Ascending aorta (tissue), 2 donors: ENCODE data around the gene SEMA5A. TPM values are rescaled to one million over a fixed set of nuclear protein-coding genes. Genes with fewer than 3 reads are reported as not detected.

Experiments
- DNase-seq, 2 donors: peaks; one replicate each; pipeline ENCODE4 v3.0.0-alpha.2; 2019; ENCODE audit warnings: low spot score in 2 of 2
- H3K27ac ChIP-seq, 2 donors: fragments of 200-600 bp; sonication (generic); one replicate each; pipeline ENCODE4 v1.5.1; 2016 to 2017; ENCODE audit warnings: mild to moderate bottlenecking in 1 of 2
- H3K27me3 ChIP-seq: fragments of 200-600 bp; sonication (generic); one replicate; pipeline ENCODE4 v1.5.1; 2017
- H3K36me3 ChIP-seq, 2 donors: fragments of 200-600 bp; sonication (generic); one replicate each; pipeline ENCODE4 v1.5.1; 2016
- H3K4me1 ChIP-seq, 2 donors: fragments of 200-600 bp; sonication (generic); one replicate each; pipeline ENCODE4 v1.5.1; 2016 to 2017; ENCODE audit warnings: mild to moderate bottlenecking in 1 of 2
- H3K4me3 ChIP-seq, 2 donors: fragments of 200-600 bp; sonication (generic); one replicate each; pipeline ENCODE4 v1.5.1; 2016 to 2017; ENCODE audit warnings: mild to moderate bottlenecking in 1 of 2
- H3K9me3 ChIP-seq, 2 donors: fragments of 200-600 bp; sonication (generic); one replicate each; pipeline ENCODE4 v1.5.1; 2016
- CTCF ChIP-seq, 3 experiments: fragments of 200-600 bp in 2 of 3; fragments of 450-650 bp in 1 of 3; sonication (generic) in 2 of 3; IDR thresholded peaks; one replicate each; pipeline ENCODE4 v1.5.1; 2016 to 2019; ENCODE audit warnings: antibody characterized with exemption in 3 of 3, mild to moderate bottlenecking in 1 of 3, moderate library complexity in 1 of 3
- intact Hi-C: fragments of 100-400 bp; cut with DNase I; formaldehyde crosslinking; loops from one replicate; pipeline ENCODE4 v1.15.1; 2023
- total RNA-seq: library from RNA; depleted of rRNA; stranded (reverse); fragments of >200 nt; gene quantifications from one replicate; pipeline ENCODE4 v1.1.0, GENCODE V29; 2016

The SEMA5A gene
- total RNA-seq, 1 donor from 2014 or later, result 18.4 TPM

- no peak for TF ChIP-seq CTCF (IDR thresholded peaks at IDR 0.05)
- Histone ChIP-seq H3K4me3 (no peak overlapping the region), H3K36me3 (no peaks in the 10 kb centered on the region), H3K9me3 (no peaks in the 10 kb centered on the region), H3K27me3 (no peaks in the 10 kb centered on the region), H3K4me1 (peaks cover 0 to 6% of the 10 kb centered on the region in 2 donors), H3K27ac (no peak overlapping the region)
- intact Hi-C loops, result no loop called here
- DNase-seq, result no peak
These were observed 81.4 kb downstream of the SEMA5A start for GRCh38 chr5:9464478-9464877.

- no peak for TF ChIP-seq CTCF (IDR thresholded peaks at IDR 0.05)
- Histone ChIP-seq H3K27ac (no peak overlapping the region), H3K27me3 (no peaks in the 10 kb centered on the region), H3K36me3 (no peaks in the 10 kb centered on the region), H3K4me3 (no peak overlapping the region), H3K9me3 (no peaks in the 10 kb centered on the region), H3K4me1 (no peaks in the 10 kb centered on the region)
- no peak for DNase-seq
- intact Hi-C loops, result no loop called here
These were observed 83.8 kb downstream of the SEMA5A start for GRCh38 chr5:9462109-9462508.

GRCh38 chr5:9460885-9461645, 84.8 kb downstream of the SEMA5A start:
- no peaks in the 10 kb centered on the region for H3K27me3 ChIP-seq
- no peaks in the 10 kb centered on the region for H3K36me3 ChIP-seq
- no peak for TF ChIP-seq CTCF (IDR thresholded peaks at IDR 0.05)
- H3K27ac ChIP-seq, result no peak overlapping the region
- H3K9me3 ChIP-seq, result no peaks in the 10 kb centered on the region
- DNase-seq, result no peak
- no peak overlapping the region for H3K4me3 ChIP-seq
- intact Hi-C loops, result no loop called here
- no peaks in the 10 kb centered on the region for H3K4me1 ChIP-seq

GRCh38 chr5:9456435-9457042, 89.3 kb downstream of the SEMA5A start:
- Histone ChIP-seq H3K36me3 (no peaks in the 10 kb centered on the region), H3K27ac (no peak overlapping the region), H3K4me1 (no peaks in the 10 kb centered on the region), H3K9me3 (no peaks in the 10 kb centered on the region), H3K27me3 (no peaks in the 10 kb centered on the region), H3K4me3 (no peak overlapping the region)
- no peak for TF ChIP-seq CTCF (IDR thresholded peaks at IDR 0.05)
- no peak for DNase-seq
- intact Hi-C loops, result no loop called here

- H3K4me3 ChIP-seq, result no peak overlapping the region
- no peaks in the 10 kb centered on the region for H3K27me3 ChIP-seq
- no peaks in the 10 kb centered on the region for H3K4me1 ChIP-seq
- no peaks in the 10 kb centered on the region for H3K36me3 ChIP-seq
- no peaks in the 10 kb centered on the region for H3K9me3 ChIP-seq
- DNase-seq, result no peak
- no peak overlapping the region for H3K27ac ChIP-seq
- TF ChIP-seq CTCF (IDR thresholded peaks at IDR 0.05), result no peak
- intact Hi-C loops, result no loop called here
These were observed 89.9 kb downstream of the SEMA5A start for GRCh38 chr5:9455826-9456434.
